IPS-20b (cell line): ENCODE results near the gene DNAJC25.

Experiments
- H3K27ac ChIP-seq: one replicate; pipeline ENCODE4 v1.5.1; 2013; ENCODE audit warnings: low read length
- H3K27me3 ChIP-seq: 2 replicates; pipeline ENCODE4 v1.6.1; 2013; ENCODE audit warnings: mild to moderate bottlenecking, low read length, inconsistent platforms; ENCODE audit not compliant: insufficient read depth
- H3K36me3 ChIP-seq: 2 replicates; pipeline ENCODE4 v1.6.1; 2013; ENCODE audit warnings: low read depth, mild to moderate bottlenecking, inconsistent platforms, low read length, moderate library complexity; ENCODE audit not compliant: insufficient read depth
- H3K4me1 ChIP-seq: 2 replicates; pipeline ENCODE4 v1.6.1; 2013; ENCODE audit warnings: mild to moderate bottlenecking, control low read depth, inconsistent platforms, low read length, moderate library complexity; ENCODE audit not compliant: insufficient read depth
- H3K4me3 ChIP-seq: 2 replicates; pipeline ENCODE4 v1.5.1; 2013; ENCODE audit warnings: mild to moderate bottlenecking, low read length, inconsistent platforms
- H3K9ac ChIP-seq: 2 replicates; pipeline ENCODE4 v1.6.1; 2013; ENCODE audit warnings: low read depth, mild to moderate bottlenecking, inconsistent platforms, low read length, moderate library complexity
- H3K9me3 ChIP-seq: 2 replicates; pipeline ENCODE4 v1.6.1; 2013; ENCODE audit warnings: mild to moderate bottlenecking, low read depth, low read length, inconsistent platforms; ENCODE audit not compliant: insufficient read depth

DNAJC25 gene

DNA sequence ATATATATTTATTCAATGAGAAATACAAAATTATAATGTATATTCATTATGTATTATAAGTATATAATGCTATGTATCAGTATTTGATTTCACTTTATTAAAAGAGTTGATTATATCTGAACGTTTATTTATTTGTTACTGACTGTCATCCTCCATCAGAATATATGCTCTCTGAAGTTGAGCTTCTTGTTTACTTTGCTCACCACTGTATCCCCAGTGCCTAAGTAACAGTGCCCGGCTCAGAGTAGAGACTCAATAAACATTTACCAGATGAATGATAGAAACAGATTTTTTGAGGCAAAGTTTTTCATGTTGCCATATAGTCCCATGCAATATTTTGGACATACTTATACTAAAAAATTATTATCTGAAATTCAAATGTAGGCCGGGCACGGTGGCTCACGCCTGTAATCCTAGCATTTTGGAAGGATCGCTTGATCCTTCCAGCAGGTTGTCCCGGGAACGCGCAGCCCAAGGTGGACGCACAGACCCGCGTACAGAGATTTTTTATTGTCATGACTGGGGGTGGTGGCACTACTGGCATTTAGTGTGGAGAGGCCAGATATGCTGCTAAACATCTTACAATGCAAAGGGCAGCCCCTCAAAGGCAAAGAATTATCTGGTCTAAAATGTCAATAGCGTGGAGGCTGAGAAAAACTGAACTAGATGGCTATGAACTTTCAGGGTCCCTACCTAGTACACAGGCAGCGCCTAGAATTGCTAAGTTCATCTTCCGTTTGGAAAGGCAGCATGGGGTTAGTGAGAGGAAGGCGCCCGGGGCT is 761 bp upstream of the DNAJC25 start:
- H3K27ac ChIP-seq = no peak overlapping the region

GRCh38 chr9:111630964-111631213 is 245 bp upstream of the DNAJC25 start:
- peak overlapping the region; percentile 74; the same call in 1 of the 2 replicates for H3K9ac ChIP-seq
- peak overlapping the region; percentile 95 for H3K4me3 ChIP-seq
- H3K9me3 ChIP-seq = no peaks in the 10 kb centered on the region
- no peaks in the 10 kb centered on the region for H3K27me3 ChIP-seq
- peaks cover 10% of the 10 kb centered on the region for H3K4me1 ChIP-seq
- no peaks in the 10 kb centered on the region for H3K36me3 ChIP-seq
- H3K27ac ChIP-seq = no peak overlapping the region

More for the DNA sequence above, 761 bp upstream of the DNAJC25 start:
- Histone ChIP-seq H3K4me1 (peaks cover 10% of the 10 kb centered on the region), H3K36me3 (no peaks in the 10 kb centered on the region), H3K9ac (peak overlapping the region; percentile 74; the same call in 1 of the 2 replicates), H3K4me3 (peak overlapping the region; percentile 95), H3K9me3 (no peaks in the 10 kb centered on the region), H3K27me3 (no peaks in the 10 kb centered on the region)

- Histone ChIP-seq H3K36me3 (no peaks in the 10 kb centered on the region), H3K4me3 (peak overlapping the region; percentile 95), H3K4me1 (peaks cover 10% of the 10 kb centered on the region), H3K27ac (peak overlapping the region; percentile 56), H3K9ac (peak overlapping the region; percentile 91), H3K27me3 (no peaks in the 10 kb centered on the region), H3K9me3 (no peaks in the 10 kb centered on the region)
These were observed 926 bp downstream of the DNAJC25 start for GRCh38 chr9:111632060-111632459.

DNA sequence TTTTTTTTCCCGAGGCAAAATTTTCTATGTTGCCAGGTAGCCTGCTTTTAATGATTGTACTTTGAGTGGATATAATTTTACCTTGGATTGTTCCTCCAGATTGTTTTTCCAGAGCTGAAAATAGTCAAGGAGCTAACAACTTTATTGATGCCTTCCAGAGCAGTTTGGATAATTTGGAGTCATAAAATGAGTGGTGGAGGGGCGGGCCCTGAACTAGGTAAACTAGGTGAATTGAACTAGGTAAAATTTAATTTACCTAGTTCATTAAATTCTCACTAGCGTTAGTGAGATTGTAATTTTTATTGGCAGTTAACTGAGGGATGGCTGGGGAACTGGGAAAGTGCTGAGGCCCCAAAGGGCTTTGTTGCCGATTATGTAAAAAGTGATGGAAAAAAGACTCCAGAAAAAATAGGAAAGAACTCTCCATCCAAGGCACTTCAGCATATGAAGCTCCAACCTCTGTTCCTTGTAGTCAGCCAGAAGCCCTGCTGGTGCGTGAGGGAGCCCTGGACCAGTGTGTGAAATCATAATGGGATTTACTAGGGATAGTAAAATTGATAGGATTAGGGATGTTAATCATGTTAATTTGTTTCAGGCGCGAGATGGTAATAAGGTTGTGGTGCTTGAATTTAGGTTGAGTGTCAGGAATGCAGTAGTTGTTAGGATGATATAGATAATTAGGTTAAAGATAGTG is 1.7 kb downstream of the DNAJC25 start:
- H3K9ac ChIP-seq = peak overlapping the region; percentile 91; the same call in 1 of the 2 replicates
- H3K4me1 ChIP-seq = peaks cover 10% of the 10 kb centered on the region
- no peaks in the 10 kb centered on the region for H3K27me3 ChIP-seq
- H3K27ac ChIP-seq = no peak overlapping the region
- H3K4me3 ChIP-seq = peak overlapping the region; percentile 95
- no peaks in the 10 kb centered on the region for H3K36me3 ChIP-seq
- no peaks in the 10 kb centered on the region for H3K9me3 ChIP-seq

DNA sequence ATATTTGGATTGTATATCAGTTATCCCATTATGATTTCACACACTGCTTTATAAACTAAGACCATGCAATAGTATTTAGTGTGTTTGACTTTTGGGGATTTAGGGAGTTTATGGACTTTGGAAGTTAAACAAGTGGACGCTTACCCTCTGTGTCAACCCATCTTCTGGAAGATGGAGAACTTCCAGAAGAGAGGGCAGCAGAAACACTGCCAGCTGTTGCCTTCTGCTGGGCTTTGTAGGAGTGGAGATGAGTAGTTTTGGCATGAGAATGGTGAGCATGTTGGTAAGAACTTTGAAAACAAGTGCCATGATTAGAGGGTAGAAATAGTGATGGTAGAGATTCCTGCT is 2.2 kb downstream of the DNAJC25 start:
- Histone ChIP-seq H3K27me3 (no peaks in the 10 kb centered on the region), H3K4me1 (peaks cover 10% of the 10 kb centered on the region), H3K27ac (no peak overlapping the region), H3K9me3 (no peaks in the 10 kb centered on the region), H3K9ac (no peak overlapping the region), H3K36me3 (no peaks in the 10 kb centered on the region), H3K4me3 (no peak overlapping the region)

DNA sequence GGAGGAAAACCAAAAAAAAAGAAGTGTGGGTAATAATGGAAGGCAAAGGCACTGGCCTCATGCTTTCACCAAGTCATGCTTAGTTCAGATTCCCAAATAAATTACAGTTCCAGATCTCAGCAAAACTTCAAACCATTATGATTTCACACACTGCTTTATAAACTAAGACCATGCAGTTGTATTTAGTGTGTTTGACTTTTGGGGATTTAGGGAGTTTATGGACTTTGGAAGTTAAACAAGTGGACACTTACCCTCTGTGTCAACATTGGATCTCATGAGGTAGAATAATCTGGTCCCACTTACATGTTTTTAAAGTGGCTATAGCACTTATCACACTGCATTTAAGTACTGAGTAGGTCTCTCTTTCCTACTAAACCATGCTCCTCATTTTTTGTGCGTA is 3.7 kb downstream of the DNAJC25 start:
- Histone ChIP-seq H3K9me3 (peaks cover 3% of the 10 kb centered on the region; the same call in 1 of the 2 replicates), H3K4me1 (peaks cover 10% of the 10 kb centered on the region), H3K36me3 (no peaks in the 10 kb centered on the region), H3K27me3 (no peaks in the 10 kb centered on the region), H3K9ac (no peak overlapping the region), H3K27ac (no peak overlapping the region), H3K4me3 (no peak overlapping the region)

DNA sequence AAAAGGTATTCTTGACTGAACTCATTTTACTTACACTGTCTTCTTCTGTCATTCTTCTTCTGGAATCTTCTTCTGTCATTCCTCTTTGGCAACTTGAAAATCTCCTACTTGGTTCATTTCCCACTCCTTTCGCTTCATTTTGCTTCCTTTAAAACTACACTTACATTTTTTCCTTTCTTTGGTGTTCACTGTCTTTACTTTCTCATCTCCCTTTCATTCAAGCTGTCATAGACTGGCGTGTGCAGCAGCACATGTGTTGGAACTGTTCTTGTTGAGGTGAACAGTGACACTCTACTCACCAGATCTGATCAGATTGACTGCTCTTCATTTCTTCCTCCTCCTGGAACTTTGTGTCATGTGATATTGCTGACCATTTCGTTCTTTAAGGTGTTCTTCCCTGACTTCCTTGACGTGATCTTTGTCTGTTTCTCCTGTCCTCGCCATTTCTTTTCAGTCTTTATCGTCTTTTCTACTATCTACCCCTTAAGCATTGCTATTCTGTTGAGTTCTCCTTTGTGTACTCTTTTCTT is 6.4 kb downstream of the DNAJC25 start:
- no peak overlapping the region for H3K9ac ChIP-seq
- H3K4me1 ChIP-seq = peaks cover 4% of the 10 kb centered on the region

DNA sequence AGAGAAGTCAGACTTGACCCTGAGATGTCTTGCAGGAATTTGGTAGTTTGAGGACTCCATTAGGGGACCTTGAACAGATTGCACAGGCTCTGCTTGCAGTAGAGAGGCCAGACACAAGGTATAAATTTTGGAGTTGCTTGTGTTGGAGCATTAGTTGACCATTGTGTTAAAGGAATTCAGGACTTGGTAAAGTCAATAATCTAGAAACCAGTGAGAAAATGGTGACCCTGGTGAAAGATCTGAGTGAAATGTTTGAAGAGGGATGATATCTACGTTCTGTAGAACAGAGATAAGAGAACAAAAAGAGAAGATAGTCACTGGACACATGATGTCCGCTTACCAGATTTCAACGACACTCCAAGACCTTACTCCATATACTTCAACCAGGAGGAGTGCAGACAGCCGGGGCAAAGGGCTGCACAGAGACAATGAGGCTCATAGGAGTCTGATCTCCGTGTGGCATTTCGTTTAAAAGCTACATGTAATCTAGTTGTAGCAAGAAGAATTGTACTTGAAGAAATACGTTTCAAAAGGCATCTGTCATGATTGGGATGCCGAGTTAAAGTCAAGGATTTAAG is 13.2 kb downstream of the DNAJC25 start:
- Histone ChIP-seq H3K4me3 (no peak overlapping the region), H3K36me3 (peaks cover 34% of the 10 kb centered on the region)

More for the DNA sequence above, 6.4 kb downstream of the DNAJC25 start:
- H3K36me3 ChIP-seq = no peaks in the 10 kb centered on the region
- no peak overlapping the region for H3K27ac ChIP-seq
- H3K9me3 ChIP-seq = peaks cover 3% of the 10 kb centered on the region; the same call in 1 of the 2 replicates
- no peaks in the 10 kb centered on the region for H3K27me3 ChIP-seq
- no peak overlapping the region for H3K4me3 ChIP-seq

GRCh38 chr9:111645806-111646205 is 14.7 kb downstream of the DNAJC25 start:
- Histone ChIP-seq H3K27me3 (no peaks in the 10 kb centered on the region), H3K36me3 (peaks cover 46% of the 10 kb centered on the region), H3K9ac (no peak overlapping the region), H3K4me1 (no peaks in the 10 kb centered on the region), H3K27ac (no peak overlapping the region), H3K4me3 (no peak overlapping the region), H3K9me3 (no peaks in the 10 kb centered on the region)

More for the DNA sequence above, 13.2 kb downstream of the DNAJC25 start:
- H3K4me1 ChIP-seq = no peaks in the 10 kb centered on the region
- H3K27me3 ChIP-seq = no peaks in the 10 kb centered on the region
- no peak overlapping the region for H3K9ac ChIP-seq
- no peak overlapping the region for H3K27ac ChIP-seq
- H3K9me3 ChIP-seq = peaks cover 1% of the 10 kb centered on the region; the same call in 1 of the 2 replicates

DNA sequence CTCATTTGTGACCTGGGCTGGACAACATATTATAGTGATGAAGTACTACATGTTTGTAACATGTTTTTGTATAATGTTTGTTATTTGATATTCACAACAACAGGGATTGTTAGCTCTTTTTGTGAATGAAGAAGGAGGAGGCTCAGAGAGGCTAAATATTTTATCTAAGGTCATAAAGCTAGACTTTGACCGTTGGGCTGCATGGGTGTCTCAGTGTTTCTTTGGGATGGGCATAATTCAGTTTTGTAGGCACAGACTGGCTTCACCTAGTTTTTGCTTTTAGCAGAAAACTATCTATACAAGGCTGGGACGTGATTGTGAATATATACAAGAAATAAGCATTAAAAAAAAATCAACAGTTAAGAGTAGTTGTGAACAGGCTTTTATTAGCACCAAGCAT is 15.3 kb downstream of the DNAJC25 start:
- no peaks in the 10 kb centered on the region for H3K9me3 ChIP-seq
- H3K4me1 ChIP-seq = no peaks in the 10 kb centered on the region
- no peak overlapping the region for H3K27ac ChIP-seq
- H3K27me3 ChIP-seq = no peaks in the 10 kb centered on the region
- H3K4me3 ChIP-seq = no peak overlapping the region
- no peak overlapping the region for H3K9ac ChIP-seq
- peaks cover 48% of the 10 kb centered on the region for H3K36me3 ChIP-seq

- no peak overlapping the region for H3K4me3 ChIP-seq
- H3K27me3 ChIP-seq = no peaks in the 10 kb centered on the region
- H3K9me3 ChIP-seq = no peaks in the 10 kb centered on the region
- no peak overlapping the region for H3K9ac ChIP-seq
- H3K36me3 ChIP-seq = peaks cover 46% of the 10 kb centered on the region
- H3K27ac ChIP-seq = no peak overlapping the region
- no peaks in the 10 kb centered on the region for H3K4me1 ChIP-seq
These were observed 16.9 kb downstream of the DNAJC25 start for GRCh38 chr9:111648066-111648465.
